HepG2 (cell line): ENCODE data around the gene ATP8A2. TPM values are rescaled to one million over a fixed set of nuclear protein-coding genes. Genes with fewer than 3 reads are reported as not detected.

Experiments
- HIC2 ChIP-seq: sonication (generic); formaldehyde crosslinking; IDR thresholded peaks from 2 replicates; pipeline ENCODE4 v1.9.0; 2022; ENCODE audit warnings: low read depth, missing genetic modification reagents
- MTA3 ChIP-seq: sonication (generic); formaldehyde crosslinking; IDR thresholded peaks from 2 replicates; pipeline ENCODE4 v1.4.0; 2020; ENCODE audit warnings: missing genetic modification reagents
- SUZ12 ChIP-seq: fragments of 150-350 bp; IDR thresholded peaks from 2 replicates; pipeline ENCODE4 v1.6.1; 2014; ENCODE audit warnings: low read depth, low read length
- TRIM22 ChIP-seq: fragments of 450-650 bp; IDR thresholded peaks from 2 replicates; pipeline ENCODE4 v1.6.1; 2017
- ZHX1 ChIP-seq: sonication (generic); formaldehyde crosslinking; IDR thresholded peaks from 2 replicates; pipeline ENCODE4 v1.8.1; 2022; ENCODE audit warnings: low read depth, mild to moderate bottlenecking, missing genetic modification reagents
- ZNF260 ChIP-seq: sonication (generic); formaldehyde crosslinking; IDR thresholded peaks from 2 replicates; pipeline ENCODE4 v1.4.0; 2020; ENCODE audit warnings: missing genetic modification reagents, low read depth, mild to moderate bottlenecking, borderline replicate concordance
- ZNF343 ChIP-seq: sonication (generic); formaldehyde crosslinking; IDR thresholded peaks from 2 replicates; pipeline ENCODE4 v1.4.0; 2020; ENCODE audit warnings: mild to moderate bottlenecking, missing genetic modification reagents
- ZSCAN29 ChIP-seq: sonication (generic); formaldehyde crosslinking; conservative IDR thresholded peaks from 2 replicates; pipeline ENCODE4 v1.4.0; 2020; ENCODE audit warnings: mild to moderate bottlenecking, missing genetic modification reagents
- polyA plus RNA-seq, 8 experiments: library from polyadenylated mRNA; depleted of rRNA in 3 of 8; stranded (reverse) in 7 of 8; unstranded in 1 of 8; fragments of >200 nt; fragmentation: Illumina TruSeq in 4 of 8; extraction: Trizol in 4 of 8; gene quantifications; 2 replicates each; pipeline versions ENCODE4 v1.2.1 to v1.2.3, GENCODE V29; 2011 to 2016; ENCODE audit warnings: low read depth in 4 of 8, missing spikeins in 1 of 8, mixed read lengths in 1 of 8; ENCODE audit not compliant: insufficient read depth in 1 of 8
- total RNA-seq, 5 experiments: library from RNA; depleted of rRNA; stranded (reverse); fragments of >200 nt; fragmentation: Illumina TruSeq; extraction: Trizol; gene quantifications; 2 replicates each; pipeline ENCODE4 v1.2.3, GENCODE V29; 2016; ENCODE audit warnings: low read depth in 1 of 5

ATP8A2 gene
- total and polyA plus RNA-seq, 2 of the 13 experiments (the other 11 are each of a cell fraction or from before 2014, with no cell fraction given) = 0.09 TPM; not detected in 1

GRCh38 chr13:25899952-25900351 is 528.2 kb downstream of the ATP8A2 start (continued):
- no peak for TF ChIP-seq ZHX1 (CRISPR knock-in tag)
- TF ChIP-seq ZNF260 (CRISPR knock-in tag) = no peak
- TF ChIP-seq TRIM22 = no peak
- no peak for TF ChIP-seq SUZ12
- TF ChIP-seq ZNF343 (CRISPR knock-in tag) = no peak
- TF ChIP-seq MTA3 (CRISPR knock-in tag) = no peak
- no peak for TF ChIP-seq ZSCAN29 (CRISPR knock-in tag)
- TF ChIP-seq HIC2 (CRISPR knock-in tag) = no peak
